HG03439 (cell line): ENCODE results near the gene PIGQ.

Source experiments
- ATAC-seq: cut with Tn5 transposase; IDR thresholded peaks from one replicate; pipeline ENCODE4 v1.9.1; 2021; ENCODE audit warnings: mild to moderate bottlenecking, moderate library complexity; ENCODE audit not compliant: unreplicated experiment

PIGQ gene

DNA sequence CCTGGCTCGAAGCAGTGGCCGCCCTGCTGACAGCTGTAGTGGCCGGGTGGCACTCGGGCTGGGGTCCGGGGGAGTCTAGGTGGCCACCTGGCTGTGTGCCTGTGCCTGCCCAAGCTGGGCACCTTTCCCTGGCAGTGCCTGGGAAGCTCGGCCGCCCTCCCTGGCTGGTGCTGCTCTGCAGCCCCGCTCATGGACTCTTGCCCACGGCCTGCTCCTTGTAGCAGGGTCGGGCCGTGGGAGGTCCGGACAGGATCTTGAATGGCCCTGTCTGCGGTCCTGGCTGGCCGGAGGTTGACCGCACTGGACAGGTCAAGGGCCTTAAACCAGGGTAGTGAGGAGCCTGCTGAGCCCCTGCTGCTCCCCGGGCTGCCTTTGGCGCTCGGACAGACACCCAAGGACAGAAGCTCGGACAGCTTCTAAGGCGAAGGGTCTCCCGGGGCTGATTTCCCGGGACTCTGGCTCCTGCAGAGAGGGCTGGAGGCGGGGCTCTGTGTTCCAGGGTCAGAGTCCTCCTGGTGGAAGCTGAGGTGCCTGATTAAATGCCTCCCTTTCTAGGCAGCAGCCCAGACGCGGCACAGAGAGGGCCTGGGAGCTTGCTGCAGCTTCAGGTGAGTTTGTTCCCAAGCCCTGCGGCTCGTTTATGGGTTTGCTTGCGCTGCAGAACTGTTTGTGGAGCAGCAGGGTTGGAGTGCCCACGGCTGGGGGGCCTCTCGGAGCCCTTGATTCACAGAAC is 36.2 kb upstream of the PIGQ start:
- ATAC-seq: no peak

DNA sequence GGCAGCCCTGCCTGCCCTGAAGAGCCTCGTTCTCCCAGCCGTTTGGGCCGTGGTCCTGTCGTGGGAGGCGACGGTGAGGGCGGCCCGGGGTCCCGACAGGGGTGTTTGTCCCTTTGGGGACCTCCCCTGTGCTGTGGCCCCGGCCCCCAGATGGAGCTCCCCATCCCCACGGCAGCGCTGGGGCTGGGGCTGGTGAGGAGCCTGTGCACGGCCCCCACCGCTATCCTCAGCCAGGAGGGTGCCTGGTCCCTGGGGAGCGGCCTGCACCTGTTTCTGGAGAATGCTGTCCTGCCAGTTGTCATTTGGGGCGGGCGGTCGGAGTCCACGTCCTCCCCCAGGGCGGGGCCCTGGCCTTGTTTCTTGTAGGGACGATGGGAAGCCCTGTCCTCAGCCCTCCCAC is 35.6 kb upstream of the PIGQ start:
- ATAC-seq: no peak

DNA sequence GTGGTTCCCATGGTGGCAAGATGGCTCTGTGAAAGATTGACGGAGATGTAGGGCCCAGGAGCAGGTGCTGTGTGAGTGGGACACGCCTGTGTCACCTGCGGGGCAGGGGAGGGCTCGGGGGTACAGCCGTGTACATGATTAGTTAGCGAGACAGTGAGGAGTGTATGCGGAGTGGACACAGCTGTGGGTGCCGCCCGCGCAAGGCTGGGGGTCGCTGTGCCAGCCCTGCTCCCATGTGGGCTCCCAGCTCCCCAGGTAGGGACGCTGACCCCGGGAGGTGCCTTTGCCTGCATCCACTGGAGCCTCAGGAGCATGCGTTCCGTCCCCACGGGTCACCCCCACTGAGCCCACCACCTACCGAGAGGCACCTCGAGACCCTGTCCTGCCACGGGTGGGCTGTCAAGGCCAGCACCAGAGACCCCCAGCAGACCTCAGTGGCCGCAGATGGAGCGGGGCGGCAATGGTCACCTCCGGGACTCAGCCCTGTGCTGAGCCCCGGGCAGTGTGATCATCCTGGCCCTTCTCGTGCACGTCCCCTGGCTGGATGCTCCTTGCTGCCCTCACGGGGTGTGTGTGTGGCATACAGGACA is 34.8 kb upstream of the PIGQ start:
- no peak for ATAC-seq

DNA sequence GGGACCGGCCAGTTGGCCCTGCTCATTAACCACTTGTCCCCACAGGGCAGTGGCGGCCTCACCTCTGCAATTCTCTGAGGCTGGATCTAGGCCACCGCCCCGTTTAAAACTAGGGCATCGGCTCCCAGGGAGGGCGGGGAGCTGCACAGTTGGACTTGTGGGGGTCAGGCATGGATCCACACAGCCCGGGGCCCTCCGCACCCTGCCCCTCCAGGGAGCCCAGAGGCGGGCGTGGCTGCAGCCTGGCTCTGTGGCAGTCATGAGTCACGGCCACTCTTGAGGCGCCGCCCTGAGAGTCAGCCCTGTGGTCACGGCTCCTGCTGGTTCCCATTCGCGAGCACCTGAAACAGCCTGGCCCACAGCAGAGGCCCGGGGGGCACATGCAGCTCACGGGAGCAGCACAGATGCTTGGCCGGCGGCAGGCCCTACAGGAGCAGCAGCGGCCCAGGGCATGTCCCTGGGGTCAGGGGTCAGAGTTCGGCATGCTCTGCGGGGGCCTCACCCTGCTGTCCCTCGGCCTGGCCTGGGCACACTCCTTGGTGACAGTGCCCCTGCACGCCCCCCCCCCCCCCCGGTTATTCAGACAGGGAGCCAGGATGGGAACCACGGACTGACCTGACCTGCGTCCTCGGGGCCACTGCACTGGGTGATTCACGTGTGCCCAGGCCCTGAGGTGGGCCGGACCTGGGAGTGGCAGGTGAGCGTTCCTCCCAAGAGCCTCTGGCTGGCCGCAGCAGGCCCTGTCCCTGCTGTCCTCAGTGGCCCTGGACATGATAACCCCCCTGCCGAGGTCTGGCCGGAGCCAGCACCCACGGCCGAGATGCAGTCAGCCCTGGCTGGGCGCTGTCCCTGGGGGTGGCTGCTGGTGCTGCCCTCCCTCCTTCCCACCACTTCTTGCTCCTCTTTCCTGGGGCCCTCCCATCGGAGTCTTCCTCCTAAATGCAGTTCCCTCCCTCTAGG is 34.0 kb upstream of the PIGQ start:
- ATAC-seq: no peak

DNA sequence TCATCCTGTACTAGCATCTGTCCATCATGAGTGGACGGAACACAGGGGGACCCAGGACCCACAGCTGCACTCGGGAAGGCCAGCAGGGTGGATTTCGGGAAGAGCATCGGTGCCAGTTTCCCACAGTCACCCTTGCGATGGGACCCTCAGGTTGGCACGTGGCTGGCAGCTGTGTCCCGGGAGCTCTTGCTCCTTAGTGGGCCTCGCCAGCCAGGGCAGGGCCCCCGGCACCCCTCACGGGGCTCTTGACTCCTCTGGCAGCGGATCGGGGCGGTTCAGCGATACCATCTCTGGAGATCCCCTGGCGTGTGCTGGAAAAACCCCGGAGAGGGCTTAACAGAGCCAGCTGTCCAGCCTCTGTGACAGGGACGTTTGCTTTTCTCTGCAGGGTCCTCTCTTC is 33.0 kb upstream of the PIGQ start:
- ATAC-seq: no peak

DNA sequence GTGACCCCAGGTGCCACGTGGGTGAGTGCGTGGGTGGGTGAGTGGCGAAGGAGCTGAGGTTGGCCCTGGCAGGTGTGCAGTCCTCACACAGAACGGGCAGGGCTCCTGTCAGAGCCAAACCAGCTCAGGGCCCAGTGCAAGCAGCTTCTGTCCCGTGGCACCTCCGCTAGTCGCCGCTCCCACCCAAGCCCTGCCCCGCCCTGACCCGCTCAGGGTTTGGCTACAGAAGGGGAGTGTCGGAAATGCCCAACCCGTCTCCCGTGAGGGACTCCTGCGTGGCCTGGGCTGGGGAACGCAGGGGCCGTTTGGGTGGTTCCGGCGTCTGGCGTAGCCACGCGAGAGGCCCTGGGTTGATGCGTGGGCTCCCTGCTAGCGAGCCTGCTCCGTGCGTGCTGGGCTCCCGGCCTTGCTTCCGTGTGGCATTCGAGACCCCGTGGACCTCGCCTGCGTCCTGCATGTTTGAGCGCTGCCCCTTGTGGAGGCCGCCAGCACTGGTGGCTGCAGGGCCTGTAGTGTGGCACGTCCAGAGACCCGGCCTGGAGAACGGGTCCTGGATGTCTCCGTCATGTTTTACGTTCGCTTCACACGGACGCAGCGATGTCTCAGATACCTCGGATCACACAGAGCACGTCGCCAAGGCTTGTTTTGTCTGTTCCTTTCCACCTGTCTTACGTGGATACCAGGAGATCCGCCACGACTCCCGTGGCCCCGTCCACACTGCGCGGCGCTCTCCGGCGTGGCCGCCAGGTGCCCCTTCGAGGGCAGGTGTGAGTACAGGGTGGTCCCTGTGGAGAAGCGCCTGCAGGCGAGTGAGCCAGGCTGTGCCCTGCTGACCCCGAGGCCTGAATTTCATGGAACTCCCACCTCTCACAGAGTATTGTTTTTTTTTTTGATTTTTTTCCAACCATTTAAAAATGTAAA is 32.1 kb upstream of the PIGQ start:
- no peak for ATAC-seq

DNA sequence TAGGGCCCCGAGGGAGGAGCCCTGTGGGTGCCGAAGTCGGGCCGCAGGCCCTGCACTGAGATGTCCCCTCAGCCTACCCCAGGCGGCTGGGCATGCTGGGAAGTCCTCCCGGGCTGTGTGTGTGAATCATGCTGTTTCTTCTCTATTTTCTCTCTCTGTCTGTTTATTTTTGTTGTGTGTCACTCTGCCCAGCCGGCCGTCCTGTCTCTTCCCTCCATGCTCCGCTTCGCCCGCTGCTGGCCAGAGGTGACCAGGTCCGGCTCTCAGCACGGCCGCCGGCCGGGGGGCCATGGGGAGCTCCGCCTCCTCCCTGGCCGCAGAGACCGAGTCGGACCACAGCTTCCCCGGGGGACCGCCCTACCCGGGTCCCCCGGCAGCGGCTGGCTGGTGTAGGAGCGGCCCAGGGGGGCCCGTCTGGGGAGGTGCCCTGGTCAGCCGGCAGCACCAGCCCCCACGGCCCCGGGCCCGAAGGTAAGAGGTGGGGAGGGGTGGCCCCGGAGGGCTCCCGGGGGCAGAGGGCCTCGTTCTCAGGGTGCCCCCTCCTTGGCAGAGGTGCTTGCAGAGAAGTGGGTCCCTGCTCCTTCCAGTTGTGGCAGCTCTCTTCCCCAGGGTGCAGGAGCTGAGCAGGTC is 29.8 kb upstream of the PIGQ start:
- ATAC-seq: no peak

DNA sequence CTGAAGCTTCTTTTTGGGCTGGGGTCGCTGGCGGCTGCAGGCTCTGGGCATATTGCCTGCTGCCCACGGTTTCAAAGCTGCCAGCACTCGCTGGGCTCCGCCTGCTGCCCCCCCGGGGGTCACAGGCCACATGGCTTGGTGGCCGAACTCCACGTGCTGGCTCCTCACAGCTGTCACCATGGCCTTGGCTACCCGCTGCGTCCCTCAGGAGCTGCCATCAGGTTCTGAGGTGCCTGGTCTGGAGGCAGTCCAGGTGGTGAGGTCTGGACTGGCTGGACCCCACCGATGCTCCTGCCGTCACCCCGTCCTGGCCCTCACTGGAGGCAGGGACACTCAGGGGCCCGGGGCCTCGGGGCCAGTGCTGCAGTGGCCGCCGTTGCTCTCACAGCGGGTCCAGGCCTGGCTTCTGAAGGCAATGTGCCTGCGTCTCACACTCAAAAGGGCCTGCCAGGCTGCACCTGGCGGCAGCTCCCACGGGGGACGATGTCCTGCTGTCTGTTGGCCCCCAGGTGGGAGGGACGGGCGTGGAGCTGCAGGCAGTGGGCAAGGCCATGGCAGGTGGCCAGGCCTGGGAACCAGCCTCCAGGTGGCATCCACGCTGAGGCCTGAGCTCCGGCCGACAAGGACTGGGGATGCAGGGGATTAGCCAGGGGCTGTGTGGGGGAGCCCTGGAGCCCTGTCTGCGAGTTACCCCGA is 29.0 kb upstream of the PIGQ start:
- no peak for ATAC-seq

DNA sequence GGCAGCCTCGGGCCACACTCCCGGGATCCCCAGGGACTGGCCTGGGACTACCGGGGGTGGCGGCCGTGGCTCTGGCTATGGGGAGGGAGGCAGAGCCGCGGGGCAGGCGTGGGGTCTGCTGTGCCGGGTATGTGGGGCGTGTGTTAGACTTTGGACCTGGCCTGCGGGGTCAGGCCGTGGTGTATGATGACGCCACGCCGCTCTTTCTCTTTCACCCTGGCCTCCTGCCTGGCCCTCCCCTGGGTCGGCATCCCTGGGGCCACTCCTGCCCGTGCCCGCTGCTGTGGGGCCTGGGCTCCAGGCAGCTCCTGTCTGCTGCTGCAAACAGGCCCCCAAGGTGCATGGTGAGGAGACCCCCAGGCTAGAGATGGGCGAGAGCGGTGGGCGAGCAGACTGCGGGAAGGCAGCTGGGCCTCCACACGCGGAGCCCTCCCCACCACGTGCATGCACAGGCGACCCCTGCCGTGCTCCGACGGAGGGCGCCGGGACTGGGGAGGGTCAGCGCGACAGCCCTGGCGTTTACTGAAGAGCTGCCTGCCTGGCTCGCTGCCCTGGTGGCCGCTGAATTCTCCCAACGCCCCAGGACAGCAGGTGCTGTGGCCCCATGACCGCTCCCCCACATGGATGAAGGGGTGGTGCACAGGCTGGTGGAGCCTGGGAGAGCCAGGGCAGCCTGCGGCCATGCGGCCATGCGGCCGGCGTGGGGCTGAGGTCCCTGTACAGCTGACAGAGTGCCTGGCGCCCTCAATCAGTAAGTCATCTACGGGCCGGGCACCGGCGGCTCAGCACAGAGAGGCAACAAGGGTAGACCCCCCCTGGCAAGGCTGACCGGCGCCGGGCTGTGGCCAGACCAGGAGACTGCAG is 26.2 kb upstream of the PIGQ start:
- no peak for ATAC-seq

DNA sequence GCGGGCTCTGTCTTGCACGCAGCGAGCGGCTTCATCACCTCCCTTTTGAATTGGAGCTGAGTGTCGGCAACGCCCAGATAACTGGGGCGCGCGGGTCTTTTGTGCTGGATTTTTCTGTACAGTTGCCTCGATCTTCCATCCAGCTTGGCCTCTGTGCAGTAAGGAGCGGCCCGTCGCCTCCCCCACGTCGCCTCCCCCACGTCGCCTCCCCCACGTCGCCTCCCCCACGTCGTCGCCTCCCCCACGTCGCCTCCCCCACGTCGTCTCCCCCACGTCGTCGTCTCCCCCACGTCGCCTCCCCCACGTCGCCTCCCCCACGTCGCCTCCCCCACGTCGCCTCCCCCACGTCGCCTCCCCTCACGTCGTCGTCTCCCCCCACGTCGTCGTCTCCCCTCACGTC is 25.3 kb upstream of the PIGQ start:
- ATAC-seq: no peak

DNA sequence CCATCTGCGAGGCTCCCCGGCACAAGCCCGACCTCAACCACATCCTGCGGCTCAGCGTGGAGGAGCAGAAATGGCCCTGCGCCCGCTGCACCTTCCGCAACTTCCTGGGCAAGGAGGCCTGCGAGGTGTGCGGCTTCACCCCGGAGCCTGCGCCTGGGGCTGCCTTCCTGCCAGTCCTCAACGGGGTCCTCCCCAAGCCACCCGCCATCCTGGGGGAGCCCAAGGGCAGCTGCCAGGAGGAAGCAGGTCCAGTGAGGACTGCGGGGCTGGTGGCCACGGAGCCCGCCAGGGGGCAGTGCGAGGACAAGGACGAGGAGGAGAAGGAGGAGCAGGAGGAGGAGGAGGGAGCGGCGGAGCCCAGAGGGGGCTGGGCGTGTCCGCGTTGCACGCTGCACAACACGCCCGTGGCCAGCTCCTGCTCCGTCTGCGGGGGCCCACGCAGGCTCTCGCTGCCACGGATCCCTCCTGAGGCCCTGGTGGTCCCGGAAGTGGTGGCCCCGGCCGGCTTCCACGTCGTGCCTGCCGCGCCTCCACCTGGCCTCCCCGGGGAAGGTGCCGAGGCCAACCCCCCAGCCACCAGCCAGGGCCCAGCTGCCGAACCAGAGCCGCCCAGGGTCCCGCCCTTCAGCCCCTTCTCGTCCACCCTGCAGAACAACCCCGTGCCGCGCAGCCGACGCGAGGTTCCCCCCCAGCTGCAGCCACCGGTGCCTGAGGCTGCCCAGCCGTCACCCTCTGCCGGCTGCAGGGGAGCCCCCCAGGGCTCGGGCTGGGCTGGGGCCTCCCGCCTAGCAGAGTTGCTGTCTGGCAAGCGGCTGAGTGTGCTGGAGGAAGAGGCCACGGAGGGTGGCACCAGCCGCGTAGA is 22.6 kb upstream of the PIGQ start:
- no peak for ATAC-seq

DNA sequence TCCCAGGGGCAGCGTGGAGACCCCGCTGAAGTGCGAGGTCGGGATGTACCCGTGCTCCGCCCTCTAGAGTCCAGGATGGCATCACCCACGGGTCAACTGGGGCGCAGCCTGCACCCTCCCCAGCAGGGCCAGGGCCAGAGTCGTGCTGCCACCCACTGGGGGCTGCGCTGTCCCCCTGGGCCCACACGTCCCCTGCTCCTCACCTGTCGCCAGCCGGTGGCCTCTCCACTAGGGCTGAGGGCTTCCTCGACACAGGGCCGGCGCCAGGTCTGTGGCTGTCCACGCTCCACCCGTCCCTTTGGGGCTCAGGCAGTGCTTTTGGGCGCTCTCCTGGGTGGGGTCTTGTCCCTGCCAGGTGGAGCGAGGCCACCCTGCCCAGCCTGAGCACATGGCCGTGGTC is 21.2 kb upstream of the PIGQ start:
- no peak for ATAC-seq

DNA sequence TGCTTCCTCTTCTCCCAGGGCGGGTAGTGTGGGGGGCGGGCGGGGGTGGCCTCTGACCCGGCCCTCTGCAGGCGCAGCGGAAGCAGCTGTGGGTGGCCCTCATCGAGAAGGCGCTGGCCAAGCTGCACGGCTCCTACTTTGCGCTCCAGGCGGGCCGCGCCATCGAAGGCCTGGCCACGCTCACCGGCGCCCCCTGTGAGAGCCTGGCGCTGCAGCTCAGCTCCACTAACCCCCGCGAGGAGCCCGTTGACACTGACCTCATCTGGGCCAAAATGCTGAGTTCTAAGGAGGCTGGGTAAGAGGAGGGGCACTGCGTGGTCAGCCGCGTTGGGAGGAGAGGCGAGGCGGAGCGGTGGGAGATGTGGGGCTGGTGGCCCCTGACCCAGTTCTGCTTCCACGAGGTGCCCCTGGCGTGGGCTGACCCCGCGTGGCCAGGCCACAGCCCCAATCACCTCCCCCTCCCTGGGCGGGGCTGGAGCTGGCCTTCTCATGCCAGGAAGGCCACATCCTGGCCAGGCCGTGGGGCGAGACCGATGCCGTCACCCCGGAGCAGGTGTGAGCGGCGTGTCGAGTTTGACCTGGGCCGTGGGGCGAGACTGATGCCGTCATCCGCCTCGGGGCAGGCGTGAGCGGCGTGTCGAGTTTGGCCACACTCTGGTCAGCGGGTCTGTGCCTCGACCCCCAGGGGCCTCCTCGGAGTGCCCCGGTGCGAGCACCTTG is 20.1 kb upstream of the PIGQ start:
- ATAC-seq: no peak

DNA sequence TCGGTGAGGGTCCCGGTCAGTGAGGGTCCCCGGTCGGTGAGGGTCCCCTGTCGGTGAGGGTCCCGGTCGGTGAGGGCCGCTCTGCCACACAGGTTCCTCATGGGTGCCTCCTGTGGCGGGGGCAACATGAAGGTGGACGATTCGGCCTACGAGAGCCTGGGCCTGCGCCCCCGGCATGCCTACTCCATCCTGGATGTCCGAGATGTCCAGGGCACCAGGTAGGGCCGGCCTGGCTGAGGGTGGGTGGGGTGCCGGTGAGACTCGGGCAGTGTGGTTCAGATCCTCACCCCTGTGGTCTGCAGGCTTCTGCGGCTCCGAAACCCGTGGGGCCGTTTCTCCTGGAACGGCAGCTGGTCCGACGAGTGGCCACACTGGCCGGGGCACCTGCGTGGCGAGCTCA is 18.6 kb upstream of the PIGQ start:
- no peak for ATAC-seq

DNA sequence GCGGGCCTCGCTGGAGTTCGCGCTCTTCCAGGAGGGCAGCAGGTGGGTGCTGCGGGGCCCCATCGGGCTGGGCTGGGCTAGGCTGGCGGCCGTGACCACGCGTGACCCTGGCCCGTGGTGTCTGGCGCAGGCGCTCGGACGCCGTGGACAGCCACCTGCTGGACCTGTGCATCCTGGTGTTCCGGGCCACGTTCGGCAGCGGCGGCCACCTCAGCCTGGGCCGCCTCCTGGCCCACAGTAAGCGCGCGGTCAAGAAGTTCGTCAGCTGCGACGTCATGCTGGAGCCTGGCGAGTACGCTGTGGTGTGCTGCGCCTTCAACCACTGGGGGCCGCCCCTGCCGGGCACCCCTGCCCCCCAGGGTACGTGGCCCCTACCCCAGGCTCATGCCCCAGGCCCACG is 17.6 kb upstream of the PIGQ start:
- no peak for ATAC-seq

DNA sequence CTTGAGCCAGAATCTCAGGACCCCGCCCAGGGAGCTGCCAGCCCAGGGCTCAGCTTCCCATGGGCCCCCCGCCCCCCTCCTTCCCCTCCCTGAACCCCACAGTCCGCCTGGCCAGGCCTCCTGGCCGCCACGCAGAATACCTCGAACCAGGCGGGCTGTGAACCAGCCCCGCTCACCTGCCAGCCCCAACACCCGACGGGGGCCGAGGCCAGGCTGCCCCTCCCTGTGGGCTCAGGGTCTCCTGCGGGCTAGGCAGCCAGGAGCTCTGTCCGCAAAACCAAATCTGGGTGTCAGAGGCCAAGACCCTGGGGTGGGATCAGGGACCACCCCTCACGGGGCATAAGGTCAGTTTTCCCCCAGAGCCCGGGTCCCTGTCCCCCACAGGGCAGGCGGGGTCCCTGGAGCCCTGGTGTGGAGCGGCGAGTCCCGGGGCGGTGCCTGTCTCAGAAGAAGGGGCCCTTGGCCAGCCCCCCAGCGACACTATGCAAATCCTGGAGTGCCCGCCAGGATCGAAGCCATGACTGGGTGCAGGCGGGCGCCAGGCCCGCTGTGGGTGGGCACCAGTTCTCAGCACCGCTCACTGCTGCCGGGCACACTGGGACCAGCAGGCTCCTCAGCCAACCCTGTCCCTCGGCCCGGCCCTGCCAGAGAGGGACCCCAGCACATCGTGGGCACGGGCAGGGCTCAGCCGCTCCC is 16.0 kb upstream of the PIGQ start:
- ATAC-seq: no peak

DNA sequence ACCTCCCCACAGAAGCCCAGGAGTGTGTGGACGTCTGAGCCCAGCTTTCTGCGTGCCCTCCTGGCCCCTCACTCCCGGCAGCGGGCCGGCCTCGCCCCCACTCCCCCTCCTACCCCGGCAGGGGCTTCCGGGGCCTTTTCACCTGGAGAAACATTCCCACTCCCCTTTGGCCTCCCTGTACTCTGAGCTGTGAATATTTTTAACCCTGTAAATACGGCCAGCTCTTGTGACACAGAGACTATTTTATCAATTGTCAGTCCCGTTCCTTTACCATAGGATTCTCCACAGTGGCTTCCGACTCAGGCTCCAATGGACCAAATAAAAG is 15.5 kb upstream of the PIGQ start:
- ATAC-seq: no peak
